ENCODE results near the gene RFX4.

DNA sequence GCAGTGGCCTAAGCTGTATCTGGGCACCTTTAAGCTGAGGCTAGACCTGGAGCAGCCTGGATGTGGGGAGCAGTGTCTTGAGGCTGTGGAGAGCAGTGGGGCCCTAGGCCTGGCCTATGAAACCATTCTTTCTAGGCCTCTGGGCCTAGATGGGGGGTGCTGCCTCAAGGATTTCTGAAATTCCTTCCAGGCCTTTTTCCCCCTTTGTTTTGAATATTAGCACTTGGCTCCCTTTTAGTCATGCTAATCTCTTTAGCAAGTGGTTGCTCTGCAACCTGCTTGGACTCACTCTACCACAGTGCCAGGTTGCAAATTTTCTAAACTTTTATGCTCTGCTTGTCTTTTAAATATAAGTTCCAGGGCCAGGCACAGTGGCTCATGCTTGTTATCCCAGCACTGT, 41.6 kb upstream of the RFX4 start:
- TF ChIP-seq BCL11A (IDR thresholded peaks at IDR 0.05; ENCODE audit: low read depth, low read length) (no peak), ATF7 (IDR thresholded peaks at IDR 0.05; ENCODE audit: low read depth) (no peak), POLR2A (IDR thresholded peaks at IDR 0.05; ENCODE audit: low read depth, low read length) (no peak), YY1 (IDR thresholded peaks at IDR 0.05; ENCODE audit: low read depth, low read length) (no peak), FOXM1 (IDR thresholded peaks at IDR 0.05; ENCODE audit: low read depth, low read length) (no peak), BHLHE40 (IDR thresholded peaks at IDR 0.05; ENCODE audit: borderline replicate concordance in 1 of 2, low read depth in 2 of 2, low read length in 1 of 2) (no peak), JUNB (IDR thresholded peaks at IDR 0.05) (no peak)
- TF ChIP-seq, protein P1, sequence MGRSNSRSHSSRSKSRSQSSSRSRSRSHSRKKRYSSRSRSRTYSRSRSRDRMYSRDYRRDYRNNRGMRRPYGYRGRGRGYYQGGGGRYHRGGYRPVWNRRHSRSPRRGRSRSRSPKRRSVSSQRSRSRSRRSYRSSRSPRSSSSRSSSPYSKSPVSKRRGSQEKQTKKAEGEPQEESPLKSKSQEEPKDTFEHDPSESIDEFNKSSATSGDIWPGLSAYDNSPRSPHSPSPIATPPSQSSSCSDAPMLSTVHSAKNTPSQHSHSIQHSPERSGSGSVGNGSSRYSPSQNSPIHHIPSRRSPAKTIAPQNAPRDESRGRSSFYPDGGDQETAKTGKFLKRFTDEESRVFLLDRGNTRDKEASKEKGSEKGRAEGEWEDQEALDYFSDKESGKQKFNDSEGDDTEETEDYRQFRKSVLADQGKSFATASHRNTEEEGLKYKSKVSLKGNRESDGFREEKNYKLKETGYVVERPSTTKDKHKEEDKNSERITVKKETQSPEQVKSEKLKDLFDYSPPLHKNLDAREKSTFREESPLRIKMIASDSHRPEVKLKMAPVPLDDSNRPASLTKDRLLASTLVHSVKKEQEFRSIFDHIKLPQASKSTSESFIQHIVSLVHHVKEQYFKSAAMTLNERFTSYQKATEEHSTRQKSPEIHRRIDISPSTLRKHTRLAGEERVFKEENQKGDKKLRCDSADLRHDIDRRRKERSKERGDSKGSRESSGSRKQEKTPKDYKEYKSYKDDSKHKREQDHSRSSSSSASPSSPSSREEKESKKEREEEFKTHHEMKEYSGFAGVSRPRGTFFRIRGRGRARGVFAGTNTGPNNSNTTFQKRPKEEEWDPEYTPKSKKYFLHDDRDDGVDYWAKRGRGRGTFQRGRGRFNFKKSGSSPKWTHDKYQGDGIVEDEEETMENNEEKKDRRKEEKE (IDR thresholded peaks at IDR 0.05) = no peak
- TF ChIP-seq, protein P2, sequence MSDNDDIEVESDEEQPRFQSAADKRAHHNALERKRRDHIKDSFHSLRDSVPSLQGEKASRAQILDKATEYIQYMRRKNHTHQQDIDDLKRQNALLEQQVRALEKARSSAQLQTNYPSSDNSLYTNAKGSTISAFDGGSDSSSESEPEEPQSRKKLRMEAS (IDR thresholded peaks at IDR 0.05; ENCODE audit: low read depth, low read length) = no peak

Data from GM12878 (cell line).